GM12878 (cell line): Measurements from ENCODE around the gene SARM1. TPM values are rescaled to one million over a fixed set of nuclear protein-coding genes. Genes with fewer than 3 reads are reported as not detected.

Source experiments
- ATAC-seq: fragments of 200-7000 bp; cut with Tn5 transposase; 3 replicates; pipeline ENCODE4 v1.9.1; 2020; ENCODE audit warnings: mild to moderate bottlenecking, moderate library complexity
- BruUV-seq: library from RNA; stranded (reverse); fragments of 400-500 nt; replicated peaks from 2 replicates; lab custom pipeline; 2021; lab: Mats Ljungman, UMichigan
- CTCF ChIA-PET: fragments of 300-600 bp; sonication (Branson Sonifier 250); formaldehyde crosslinking; extraction: SDS; loops from one replicate; lab custom pipeline; 2021; ENCODE audit warnings: inconsistent platforms; lab: Yijun Ruan, JAX
- POLR2A ChIA-PET: fragments of 350-600 bp; formaldehyde crosslinking; extraction: SDS; loops from one replicate; lab custom pipeline; 2021; ENCODE audit warnings: inconsistent platforms; lab: Charles Lee
- RAD21 ChIA-PET: fragments of 300-600 bp; sonication (Branson Sonifier 250); formaldehyde crosslinking; loops from one replicate; lab custom pipeline; 2023; ENCODE audit warnings: antibody characterized with exemption; ENCODE audit not compliant: unreplicated experiment; lab: Charles Lee
- SMC1A ChIA-PET: fragments of 300-600 bp; sonication (Branson Sonifier 250); formaldehyde crosslinking; loops from one replicate; lab custom pipeline; 2023; ENCODE audit not compliant: unreplicated experiment, uncharacterized antibody; lab: Charles Lee
- DNase-seq: peaks from one replicate; pipeline ENCODE4 v3.0.0-alpha.2; 2011; ENCODE audit warnings: low read depth, low spot score
- FAIRE-seq: peaks from 3 replicates; lab custom pipeline; 2011; peaks lifted over from hg19 to GRCh38; lab: Jason Lieb, UNC
- H2AFZ ChIP-seq: 2 replicates; pipeline ENCODE4 v1.6.0; 2011; ENCODE audit warnings: low read depth, low read length, control low read depth; ENCODE audit not compliant: control insufficient read depth
- H3K27ac ChIP-seq: 2 replicates; pipeline ENCODE4 v1.5.1; 2011; ENCODE audit warnings: control low read depth; ENCODE audit not compliant: control insufficient read depth, insufficient read depth
- H3K27me3 ChIP-seq, 2 experiments: replicated peaks in 1 of 2; 2 replicates each; pipeline versions ENCODE4 v1.6.0 to v1.6.1; 2011; ENCODE audit warnings: low read length in 1 of 2; ENCODE audit not compliant: control insufficient read depth in 2 of 2, insufficient read depth in 2 of 2
- H3K36me3 ChIP-seq, 2 experiments: 2 replicates each; pipeline ENCODE4 v1.5.1; 2011; ENCODE audit warnings: low read length in 1 of 2; ENCODE audit not compliant: control insufficient read depth in 2 of 2, insufficient read depth in 2 of 2
- H3K4me1 ChIP-seq: 2 replicates; pipeline ENCODE4 v1.6.1; 2011; ENCODE audit warnings: mild to moderate bottlenecking, low read length, moderate library complexity, mixed read lengths; ENCODE audit not compliant: control insufficient read depth, insufficient read depth
- H3K4me2 ChIP-seq: 2 replicates; pipeline ENCODE4 v1.6.0; 2011; ENCODE audit warnings: control low read depth; ENCODE audit not compliant: control insufficient read depth, insufficient read depth
- H3K4me3 ChIP-seq: fragments of 200-600 bp; sonication (generic); 2 replicates; pipeline ENCODE4 v1.5.1; 2016
- H3K79me2 ChIP-seq: 2 replicates; pipeline ENCODE4 v1.6.0; 2011; ENCODE audit warnings: low read length; ENCODE audit not compliant: control insufficient read depth, insufficient read depth
- H3K9ac ChIP-seq: 2 replicates; pipeline ENCODE4 v1.8.0; 2011; ENCODE audit warnings: low read length, control low read depth, mixed read lengths; ENCODE audit not compliant: control insufficient read depth, insufficient read depth
- H3K9me3 ChIP-seq: replicated peaks from 3 replicates; pipeline ENCODE4 v1.5.1; 2011; ENCODE audit warnings: mild to moderate bottlenecking, low read length; ENCODE audit not compliant: control insufficient read depth, insufficient read depth
- H4K20me1 ChIP-seq: 2 replicates; pipeline ENCODE4 v1.6.0; 2011; ENCODE audit not compliant: control insufficient read depth, insufficient read depth
- RFX5 ChIP-seq: IDR thresholded peaks from 2 replicates; pipeline ENCODE4 v1.6.1; 2011; ENCODE audit warnings: low read depth, low read length, improper control_type of control experiment
- WGBS: methylation state at CpG from one replicate; pipeline ENCODE4 v1.1.6; 2016; ENCODE audit warnings: low lambda C conversion rate; ENCODE audit not compliant: insufficient replicate concordance, insufficient coverage; ENCODE audit errors: missing lambda C conversion rate; 5-methylcytosine and 5-hydroxymethylcytosine counted together
- in situ Hi-C: fragments of 300-500 bp; cut with MboI; formaldehyde crosslinking; loops from 9 replicates; pipeline ENCODE4 v1.14.3; 2018; ENCODE audit warnings: mixed read lengths
- intact Hi-C: fragments of 100-400 bp; cut with micrococcal nuclease; formaldehyde crosslinking; loops from one replicate; pipeline ENCODE4 v1.14.2; 2022; ENCODE audit not compliant: unreplicated experiment
- polyA plus RNA-seq, 11 experiments: library from polyadenylated mRNA; depleted of rRNA in 4 of 11; unstranded in 6 of 11; stranded (reverse) in 5 of 11; fragments of >200 nt; fragmentation: Nextera tagmentation in 4 of 11; fragmentation: Illumina TruSeq in 1 of 11; extraction: Ambion mirVana in 4 of 11; extraction: Trizol in 1 of 11; gene quantifications; 1 replicate in 1 of 11; 2 replicates in 10 of 11; pipeline versions ENCODE4 v1.2.1 to v1.2.3, GENCODE V29; 2011 to 2016; ENCODE audit warnings: inconsistent platforms in 2 of 11, missing spikeins in 2 of 11, low read depth in 1 of 11
- total RNA-seq, 4 experiments: library from RNA; depleted of rRNA in 3 of 4; stranded (reverse); fragments of >200 nt in 3 of 4; fragmentation: Illumina TruSeq in 1 of 4; extraction: Trizol in 1 of 4; gene quantifications; 2 replicates each; pipeline versions ENCODE4 v1.2.1 to v1.2.3, GENCODE V29; 2013 to 2021
- TF ChIP-seq, protein P1 (sequence below), 3 experiments: IDR thresholded peaks in 2 of 3; conservative IDR thresholded peaks in 1 of 3; 2 replicates each; pipeline ENCODE4 v1.5.1; 2011; ENCODE audit warnings: low read depth in 3 of 3, low read length in 3 of 3, mild to moderate bottlenecking in 3 of 3, control low read depth in 2 of 3, moderate library complexity in 2 of 3, inconsistent platforms in 1 of 3, mixed read lengths in 1 of 3; ENCODE audit not compliant: control insufficient read depth in 2 of 3, insufficient read depth in 1 of 3; ENCODE audit errors: extremely low read depth in 1 of 3

SARM1 gene
- total and polyA plus RNA-seq, 10 of the 15 experiments (the other 5 are each of a cell fraction or from before 2014, with no cell fraction given), result 0.56 to 25.3 (median 11.9) TPM

GRCh38 chr17:28366605-28367004 is 4.9 kb upstream of the SARM1 start:
- CTCF ChIA-PET, result interaction anchor here (0.8 kb wide), 1 partner anchor 9 kb away, joined by 4 read pairs; no protein-coding TSS in a partner anchor
- no peak for FAIRE-seq

More at GRCh38 chr17:28366605-28367004, 4.9 kb upstream of the SARM1 start:
- in situ Hi-C loops (no loop called here), intact Hi-C loops (no loop called here)
- Histone ChIP-seq H3K36me3 (no peaks in the 10 kb centered on the region; a peak in 1 of 4 replicates), H3K9me3 (no peaks in the 10 kb centered on the region), H3K4me1 (no peaks in the 10 kb centered on the region), H4K20me1 (no peaks in the 10 kb centered on the region), H3K27ac (no peak overlapping the region), H3K27me3 (no peaks in the 10 kb centered on the region), H2AFZ (no peak overlapping the region), H3K79me2 (no peaks in the 10 kb centered on the region), H3K4me3 (no peak overlapping the region), H3K4me2 (no peak overlapping the region), H3K9ac (no peak overlapping the region)
- no TSS peak for BruUV-seq
- RAD21 ChIA-PET, result no interaction called here
- ATAC-seq (no peak), DNase-seq (no peak)
- POLR2A ChIA-PET, result interaction anchor here (0.6 kb wide), 1 partner anchor 137 kb away, joined by 3 read pairs; no protein-coding TSS in a partner anchor
- 29% methylated on average over 1 of the region's 1 CpG for whole genome bisulfite sequencing
- SMC1A ChIA-PET, result interaction anchor here (1.3 kb wide), 1 partner anchor 9 kb away, joined by 6 read pairs; the partner anchor contains the start of gene POLDIP2
- TF ChIP-seq, protein P1, sequence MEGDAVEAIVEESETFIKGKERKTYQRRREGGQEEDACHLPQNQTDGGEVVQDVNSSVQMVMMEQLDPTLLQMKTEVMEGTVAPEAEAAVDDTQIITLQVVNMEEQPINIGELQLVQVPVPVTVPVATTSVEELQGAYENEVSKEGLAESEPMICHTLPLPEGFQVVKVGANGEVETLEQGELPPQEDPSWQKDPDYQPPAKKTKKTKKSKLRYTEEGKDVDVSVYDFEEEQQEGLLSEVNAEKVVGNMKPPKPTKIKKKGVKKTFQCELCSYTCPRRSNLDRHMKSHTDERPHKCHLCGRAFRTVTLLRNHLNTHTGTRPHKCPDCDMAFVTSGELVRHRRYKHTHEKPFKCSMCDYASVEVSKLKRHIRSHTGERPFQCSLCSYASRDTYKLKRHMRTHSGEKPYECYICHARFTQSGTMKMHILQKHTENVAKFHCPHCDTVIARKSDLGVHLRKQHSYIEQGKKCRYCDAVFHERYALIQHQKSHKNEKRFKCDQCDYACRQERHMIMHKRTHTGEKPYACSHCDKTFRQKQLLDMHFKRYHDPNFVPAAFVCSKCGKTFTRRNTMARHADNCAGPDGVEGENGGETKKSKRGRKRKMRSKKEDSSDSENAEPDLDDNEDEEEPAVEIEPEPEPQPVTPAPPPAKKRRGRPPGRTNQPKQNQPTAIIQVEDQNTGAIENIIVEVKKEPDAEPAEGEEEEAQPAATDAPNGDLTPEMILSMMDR (IDR thresholded peaks at IDR 0.05 in 2 of 3, conservative IDR thresholded peaks at IDR 0.05 in 1 of 3; ENCODE audit: control insufficient read depth in 2 of 3, extremely low read depth in 1 of 3, insufficient read depth in 1 of 3, low read depth in 3 of 3, low read length in 3 of 3), result 0 out of 6 replicates have a peak, but pooled peaks of 1 of the 3 experiments have one; percentile 7
- no peak for TF ChIP-seq RFX5
